GM18951 (cell line): ENCODE results near the gene RCC2.

Source experiments
- POLR2A ChIP-seq: IDR thresholded peaks from 4 replicates; pipeline ENCODE4 v1.6.1; 2011; ENCODE audit warnings: mild to moderate bottlenecking; ENCODE audit not compliant: insufficient read length, insufficient read depth; ENCODE audit errors: extremely low read depth
- in situ Hi-C: fragments of 300-500 bp; cut with MboI; formaldehyde crosslinking; loops from one replicate; pipeline ENCODE4 v1.12.0; 2022; ENCODE audit warnings: low sequenced_read_pairs, mixed read lengths, inconsistent platforms; ENCODE audit not compliant: unreplicated experiment

The RCC2 gene

GRCh38 chr1:17361687-17362086 is 77.8 kb downstream of the RCC2 start:
- no peak for TF ChIP-seq POLR2A
- in situ Hi-C loops: no loop called here

GRCh38 chr1:17360272-17360956 is 79.1 kb downstream of the RCC2 start:
- no peak for TF ChIP-seq POLR2A
- in situ Hi-C loops: no loop called here

- no peak for TF ChIP-seq POLR2A
- in situ Hi-C loops: no loop called here
Observed at GRCh38 chr1:17359808-17360207, 79.7 kb downstream of the RCC2 start.

GRCh38 chr1:17359031-17359430 is 80.4 kb downstream of the RCC2 start:
- TF ChIP-seq POLR2A: no peak
- in situ Hi-C loops: no loop called here

- in situ Hi-C loops: no loop called here
- TF ChIP-seq POLR2A: no peak
Observed at GRCh38 chr1:17358557-17358956, 80.9 kb downstream of the RCC2 start.
